Ovary (tissue), 3 donors: ENCODE measurements around the gene YBX2.

Source experiments
- CTCF ChIP-seq, 3 donors: fragments of 450-650 bp in 2 of 3; fragments of 200-600 bp in 1 of 3; IDR thresholded peaks; one replicate each; pipeline versions ENCODE4 v1.5.1 to v1.8.0; 2016 to 2022; ENCODE audit warnings: antibody characterized with exemption in 3 of 3, mild to moderate bottlenecking in 1 of 3
- EP300 ChIP-seq: sonication (generic); formaldehyde crosslinking; IDR thresholded peaks from one replicate; pipeline ENCODE4 v1.6.1; 2017; ENCODE audit warnings: antibody characterized with exemption
- POLR2A ChIP-seq: fragments of 450-650 bp; IDR thresholded peaks from one replicate; pipeline ENCODE4 v1.6.1; 2017; ENCODE audit warnings: antibody characterized with exemption, mild to moderate bottlenecking, moderate library complexity
- donor health status: DM: no; HTN: no; CAD: no.

- no peak for TF ChIP-seq CTCF (IDR thresholded peaks at IDR 0.05)
- TF ChIP-seq POLR2A, result no peak
- no peak for TF ChIP-seq EP300
These were observed 34.5 kb upstream of the YBX2 start, which contains the start of gene NEURL4 for GRCh38 chr17:7328840-7329373.
